ENCODE measurements around the gene EMC8. TPM values are rescaled to one million over a fixed set of nuclear protein-coding genes. Genes with fewer than 3 reads are reported as not detected.

EMC8 gene
- total and polyA plus RNA-seq, 2 of the 8 experiments (the other 6 are each of a cell fraction or from before 2014, with no cell fraction given): 52.2 to 69.7 TPM

GRCh38 chr16:85835956-85836705 is 36.8 kb upstream of the EMC8 start (continued):
- TF ChIP-seq CHD7 (IDR thresholded peaks at IDR 0.05; ENCODE audit: insufficient replicate concordance, low read length) (no peak), KDM4A (IDR thresholded peaks at IDR 0.05; ENCODE audit: low read depth, low read length, severe bottlenecking) (no peak), SIN3A (conservative IDR thresholded peaks at IDR 0.05 in 1 of 2, IDR thresholded peaks at IDR 0.05 in 1 of 2; ENCODE audit: low read depth in 1 of 2, low read length in 2 of 2) (no peak), CREB1 (IDR thresholded peaks at IDR 0.05) (no peak), USF2 (IDR thresholded peaks at IDR 0.05; ENCODE audit: low read length) (no peak), ATF3 (IDR thresholded peaks at IDR 0.05; ENCODE audit: insufficient read depth, low read depth, low read length) (no peak), SIX5 (IDR thresholded peaks at IDR 0.05; ENCODE audit: low read depth, low read length) (no peak), SIRT6 (IDR thresholded peaks at IDR 0.05; ENCODE audit: low read length) (no peak), NRF1 (IDR thresholded peaks at IDR 0.05; ENCODE audit: low read depth, low read length) (no peak)

Data from H1 (cell line).